SK-N-SH (cell line): ENCODE measurements around the gene S100Z. TPM values are rescaled to one million over a fixed set of nuclear protein-coding genes. Genes with fewer than 3 reads are reported as not detected.

Experiments used
- CTCF ChIA-PET: fragments of 300-600, 350-600 bp; formaldehyde crosslinking; extraction: SDS; loops from one replicate; lab custom pipeline; 2021; lab: Yijun Ruan, JAX
- POLR2A ChIA-PET: fragments of 350-600 bp; sonication (Branson Sonifier 250); formaldehyde crosslinking; extraction: SDS; loops from one replicate; lab custom pipeline; 2020; ENCODE audit warnings: antibody characterized with exemption, inconsistent platforms; lab: Yijun Ruan, JAX
- DNase-seq: peaks from one replicate; pipeline ENCODE4 v3.0.0; 2012
- H2AFZ ChIP-seq: fragments of 200-600 bp; sonication (generic); 2 replicates; pipeline ENCODE4 v1.8.1; 2016; ENCODE audit warnings: antibody characterized with exemption, mild to moderate bottlenecking, low read depth
- H3F3A ChIP-seq: fragments of 200-600 bp; sonication (generic); replicated peaks from 2 replicates; pipeline ENCODE3; 2016; ENCODE audit warnings: antibody characterized with exemption, mild to moderate bottlenecking; ENCODE audit not compliant: insufficient read depth
- H3K27ac ChIP-seq, 2 experiments: fragments of 200-500 bp in 1 of 2; fragments of 200-600 bp in 1 of 2; sonication (Bioruptor generic) in 1 of 2; sonication (generic), shearing (Covaris generic) in 1 of 2; 2 replicates each; pipeline versions ENCODE4 v1.5.1 to v1.6.1; 2014 to 2016; ENCODE audit warnings: low read depth in 2 of 2, inconsistent platforms in 1 of 2, low read length in 1 of 2, mild to moderate bottlenecking in 1 of 2, mixed read lengths in 1 of 2
- H3K27me3 ChIP-seq: fragments of 200-600 bp; sonication (generic), shearing (Covaris generic); 2 replicates; pipeline ENCODE4 v1.6.1; 2016; ENCODE audit warnings: mixed run types; ENCODE audit not compliant: insufficient read depth
- H3K36me3 ChIP-seq, 2 experiments: fragments of 200-500 bp in 1 of 2; fragments of 200-600 bp in 1 of 2; sonication (Bioruptor generic) in 1 of 2; sonication (generic) in 1 of 2; replicated peaks in 1 of 2; 2 replicates each; pipeline versions ENCODE3 to v1.5.1; 2014 to 2016; ENCODE audit warnings: low read length in 1 of 2, mild to moderate bottlenecking in 1 of 2; ENCODE audit not compliant: insufficient read depth in 2 of 2, control insufficient read depth in 1 of 2
- H3K4me1 ChIP-seq, 2 experiments: fragments of 200-500 bp in 1 of 2; fragments of 200-600 bp in 1 of 2; sonication (Bioruptor generic) in 1 of 2; sonication (generic), shearing (Covaris generic) in 1 of 2; 2 replicates each; pipeline versions ENCODE4 v1.5.1 to v1.6.1; 2014 to 2016; ENCODE audit warnings: low read depth in 1 of 2, low read length in 1 of 2, mixed run types in 1 of 2; ENCODE audit not compliant: insufficient read depth in 2 of 2, control insufficient read depth in 1 of 2
- H3K4me2 ChIP-seq: fragments of 200-600 bp; sonication (generic), shearing (Covaris generic); 2 replicates; pipeline ENCODE4 v1.6.1; 2017; ENCODE audit warnings: mixed run types
- H3K4me3 ChIP-seq, 2 experiments: fragments of 200-500 bp in 1 of 2; fragments of 200-600 bp in 1 of 2; sonication (Bioruptor generic) in 1 of 2; sonication (generic), shearing (Covaris generic) in 1 of 2; 2 replicates each; pipeline versions ENCODE4 v1.5.1 to v1.8.1; 2014 to 2016; ENCODE audit warnings: low read depth in 2 of 2, inconsistent platforms in 1 of 2, low read length in 1 of 2, mild to moderate bottlenecking in 1 of 2, mixed read lengths in 1 of 2, moderate library complexity in 1 of 2
- H3K79me2 ChIP-seq: fragments of 200-600 bp; sonication (generic); 2 replicates; pipeline ENCODE4 v1.8.1; 2017; ENCODE audit warnings: mild to moderate bottlenecking; ENCODE audit not compliant: insufficient read depth
- H3K9ac ChIP-seq: fragments of 200-600 bp; sonication (generic); 2 replicates; pipeline ENCODE4 v1.6.1; 2017; ENCODE audit warnings: mixed run types
- H3K9me2 ChIP-seq: fragments of 200-600 bp; sonication (generic); 2 replicates; pipeline ENCODE4 v1.6.1; 2017; ENCODE audit warnings: mixed run types
- H3K9me3 ChIP-seq: fragments of 200-600 bp; sonication (generic); 2 replicates; pipeline ENCODE4 v1.6.1; 2017; ENCODE audit warnings: mixed run types, mild to moderate bottlenecking, moderate library complexity
- H4K20me1 ChIP-seq: fragments of 200-600 bp; sonication (generic); 2 replicates; pipeline ENCODE4 v1.6.1; 2017; ENCODE audit warnings: mild to moderate bottlenecking, mixed run types; ENCODE audit not compliant: insufficient read depth
- CHD2 ChIP-seq: fragments of 150-350 bp; IDR thresholded peaks from 2 replicates; pipeline ENCODE4 v1.6.1; 2018; ENCODE audit warnings: low read length; ENCODE audit not compliant: partially characterized antibody
- EP300 ChIP-seq, 2 experiments: IDR thresholded peaks; 2 replicates each; pipeline versions ENCODE4 v1.4.0 to v1.6.1; 2012; ENCODE audit warnings: borderline replicate concordance in 1 of 2, low read depth in 1 of 2, low read length in 1 of 2
- FOXJ3 ChIP-seq: sonication (generic); formaldehyde crosslinking; IDR thresholded peaks from 2 replicates; pipeline ENCODE4 v1.5.1; 2020; ENCODE audit warnings: mild to moderate bottlenecking, missing genetic modification reagents
- FOXM1 ChIP-seq: IDR thresholded peaks from 2 replicates; pipeline ENCODE4 v1.4.0; 2012; ENCODE audit warnings: low read depth, mild to moderate bottlenecking
- IRF3 ChIP-seq: fragments of 150-350 bp; IDR thresholded peaks from 2 replicates; pipeline ENCODE4 v1.6.1; 2016; ENCODE audit warnings: mild to moderate bottlenecking, low read depth, low read length
- MEF2A ChIP-seq: IDR thresholded peaks from 2 replicates; pipeline ENCODE4 v1.4.0; 2012; ENCODE audit warnings: low read depth, borderline replicate concordance
- NFIC ChIP-seq: IDR thresholded peaks from 2 replicates; pipeline ENCODE4 v1.4.0; 2012; ENCODE audit warnings: borderline replicate concordance
- NRF1 ChIP-seq: IDR thresholded peaks from 2 replicates; pipeline ENCODE4 v1.6.1; 2012; ENCODE audit warnings: low read depth, mild to moderate bottlenecking, low read length
- PBX3 ChIP-seq: IDR thresholded peaks from 2 replicates; pipeline ENCODE4; 2012
- POLR2AphosphoS5 ChIP-seq: IDR thresholded peaks from 2 replicates; pipeline ENCODE4 v1.6.1; 2012; ENCODE audit warnings: low read depth, low read length
- RXRA ChIP-seq: IDR thresholded peaks from 2 replicates; pipeline ENCODE4 v1.4.0; 2012; ENCODE audit warnings: low read depth, mild to moderate bottlenecking, borderline replicate concordance
- SMC3 ChIP-seq: IDR thresholded peaks from 2 replicates; pipeline ENCODE4 v1.6.1; 2012; ENCODE audit warnings: low read depth, low read length, improper control_type of control experiment
- TAF1 ChIP-seq: IDR thresholded peaks from 2 replicates; pipeline ENCODE4 v1.6.1; 2012; ENCODE audit warnings: low read depth, mild to moderate bottlenecking, low read length, moderate library complexity, borderline replicate concordance
- TCF12 ChIP-seq: IDR thresholded peaks from 2 replicates; pipeline ENCODE4 v1.4.0; 2012
- TEAD4 ChIP-seq: IDR thresholded peaks from 2 replicates; pipeline ENCODE4 v1.4.0; 2012; ENCODE audit warnings: mild to moderate bottlenecking, borderline replicate concordance; ENCODE audit not compliant: insufficient read depth
- USF1 ChIP-seq: IDR thresholded peaks from 2 replicates; pipeline ENCODE4 v1.4.0; 2012; ENCODE audit warnings: low read depth, borderline replicate concordance
- WGBS: methylation state at CpG from one replicate; pipeline ENCODE4 v1.1.6; 2017; ENCODE audit warnings: low lambda C conversion rate; 5-methylcytosine and 5-hydroxymethylcytosine counted together
- polyA plus RNA-seq, 3 experiments: library from polyadenylated mRNA; depleted of rRNA; stranded (reverse); fragments of >200 nt; gene quantifications; 2 replicates each; pipeline ENCODE4 v1.2.3, GENCODE V29; 2012
- TF ChIP-seq, protein P1 (sequence below): IDR thresholded peaks from 2 replicates; pipeline ENCODE4 v1.4.0; 2012; ENCODE audit warnings: low read depth
- TF ChIP-seq, protein P2 (sequence below): IDR thresholded peaks from 2 replicates; pipeline ENCODE4 v1.6.1; 2012; ENCODE audit warnings: mild to moderate bottlenecking, low read depth, low read length, moderate library complexity

Gene S100Z
- polyA plus RNA-seq, 1 of the 3 experiments (the other 2 are of a cell fraction), result not detected

GRCh38 chr5:76845890-76846289, 3.9 kb upstream of the S100Z start:
- Histone ChIP-seq H4K20me1 (no peaks in the 10 kb centered on the region), H3K4me1 (no peaks in the 10 kb centered on the region), H3K79me2 (no peaks in the 10 kb centered on the region), H3K4me2 (no peak overlapping the region), H3K27ac (no peak overlapping the region), H3K9ac (no peak overlapping the region), H3K27me3 (no peaks in the 10 kb centered on the region), H3F3A (no peaks in the 10 kb centered on the region), H3K9me2 (no peaks in the 10 kb centered on the region), H3K9me3 (no peaks in the 10 kb centered on the region), H3K4me3 (no peak overlapping the region), H3K36me3 (no peaks in the 10 kb centered on the region), H2AFZ (no peak overlapping the region)
- CTCF ChIA-PET, result interaction anchor here (1.1 kb wide), 1 partner anchor 22 kb away, joined by 4 read pairs; no protein-coding TSS in a partner anchor
- no peak for TF ChIP-seq TEAD4
- TF ChIP-seq NFIC, result no peak
- TF ChIP-seq RXRA, result no peak
- no peak for TF ChIP-seq USF1
- TF ChIP-seq MEF2A, result no peak
- no peak for TF ChIP-seq TAF1
- WGBS, result 81% methylated on average over 3 of the region's 3 CpGs
- POLR2A ChIA-PET, result no interaction called here
- no peak for DNase-seq

DNA sequence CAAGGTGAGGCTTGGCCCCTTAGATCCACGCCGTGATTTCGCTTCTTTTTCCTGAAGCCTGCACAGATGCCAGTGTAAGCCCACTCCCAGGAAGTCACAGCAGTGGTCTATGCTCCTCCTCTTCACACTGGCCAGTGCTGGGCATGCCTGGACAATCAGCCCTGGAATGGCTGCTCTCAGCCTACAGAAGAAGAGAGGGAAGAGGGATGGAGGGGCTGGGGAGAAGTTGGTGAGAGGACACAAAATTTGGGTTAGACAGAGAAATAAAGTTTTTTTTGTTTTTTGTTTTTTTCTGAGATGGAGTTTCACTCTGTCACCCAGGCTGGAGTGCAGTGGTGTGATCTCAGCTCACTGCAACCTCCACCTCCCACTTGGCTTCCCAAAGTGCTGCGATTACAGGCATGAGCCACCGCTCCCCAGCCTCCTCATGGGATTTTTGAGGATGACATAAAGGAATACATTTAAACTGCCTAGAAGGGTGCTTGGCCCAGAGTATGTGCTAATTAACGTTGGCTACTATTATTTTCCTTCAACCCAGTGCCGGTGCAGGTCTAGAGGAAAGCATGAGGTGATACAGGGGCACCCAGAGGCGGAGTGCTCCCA, 830 bp downstream of the S100Z start:
- Histone ChIP-seq H3K27ac (no peak overlapping the region), H3K4me2 (no peak overlapping the region), H3F3A (no peaks in the 10 kb centered on the region), H2AFZ (no peak overlapping the region), H3K4me3 (no peak overlapping the region), H3K79me2 (no peaks in the 10 kb centered on the region), H3K9ac (no peak overlapping the region), H3K27me3 (no peaks in the 10 kb centered on the region), H3K4me1 (no peaks in the 10 kb centered on the region), H3K36me3 (no peaks in the 10 kb centered on the region), H4K20me1 (no peaks in the 10 kb centered on the region), H3K9me3 (no peaks in the 10 kb centered on the region), H3K9me2 (no peaks in the 10 kb centered on the region)
- CTCF ChIA-PET, result no interaction called here
- DNase-seq, result no peak
- TF ChIP-seq CHD2 (no peak), NRF1 (no peak), TEAD4 (no peak), SMC3 (no peak), IRF3 (no peak), TCF12 (no peak), PBX3 (no peak), FOXJ3 (CRISPR knock-in tag) (no peak), FOXM1 (no peak), EP300 (IDR thresholded peaks at IDR 0.05; ENCODE audit: borderline replicate concordance in 1 of 2, low read depth in 1 of 2, low read length in 1 of 2) (no peak), POLR2AphosphoS5 (no peak)
- TF ChIP-seq, protein P1, sequence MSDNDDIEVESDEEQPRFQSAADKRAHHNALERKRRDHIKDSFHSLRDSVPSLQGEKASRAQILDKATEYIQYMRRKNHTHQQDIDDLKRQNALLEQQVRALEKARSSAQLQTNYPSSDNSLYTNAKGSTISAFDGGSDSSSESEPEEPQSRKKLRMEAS, result no peak
- TF ChIP-seq, protein P2, sequence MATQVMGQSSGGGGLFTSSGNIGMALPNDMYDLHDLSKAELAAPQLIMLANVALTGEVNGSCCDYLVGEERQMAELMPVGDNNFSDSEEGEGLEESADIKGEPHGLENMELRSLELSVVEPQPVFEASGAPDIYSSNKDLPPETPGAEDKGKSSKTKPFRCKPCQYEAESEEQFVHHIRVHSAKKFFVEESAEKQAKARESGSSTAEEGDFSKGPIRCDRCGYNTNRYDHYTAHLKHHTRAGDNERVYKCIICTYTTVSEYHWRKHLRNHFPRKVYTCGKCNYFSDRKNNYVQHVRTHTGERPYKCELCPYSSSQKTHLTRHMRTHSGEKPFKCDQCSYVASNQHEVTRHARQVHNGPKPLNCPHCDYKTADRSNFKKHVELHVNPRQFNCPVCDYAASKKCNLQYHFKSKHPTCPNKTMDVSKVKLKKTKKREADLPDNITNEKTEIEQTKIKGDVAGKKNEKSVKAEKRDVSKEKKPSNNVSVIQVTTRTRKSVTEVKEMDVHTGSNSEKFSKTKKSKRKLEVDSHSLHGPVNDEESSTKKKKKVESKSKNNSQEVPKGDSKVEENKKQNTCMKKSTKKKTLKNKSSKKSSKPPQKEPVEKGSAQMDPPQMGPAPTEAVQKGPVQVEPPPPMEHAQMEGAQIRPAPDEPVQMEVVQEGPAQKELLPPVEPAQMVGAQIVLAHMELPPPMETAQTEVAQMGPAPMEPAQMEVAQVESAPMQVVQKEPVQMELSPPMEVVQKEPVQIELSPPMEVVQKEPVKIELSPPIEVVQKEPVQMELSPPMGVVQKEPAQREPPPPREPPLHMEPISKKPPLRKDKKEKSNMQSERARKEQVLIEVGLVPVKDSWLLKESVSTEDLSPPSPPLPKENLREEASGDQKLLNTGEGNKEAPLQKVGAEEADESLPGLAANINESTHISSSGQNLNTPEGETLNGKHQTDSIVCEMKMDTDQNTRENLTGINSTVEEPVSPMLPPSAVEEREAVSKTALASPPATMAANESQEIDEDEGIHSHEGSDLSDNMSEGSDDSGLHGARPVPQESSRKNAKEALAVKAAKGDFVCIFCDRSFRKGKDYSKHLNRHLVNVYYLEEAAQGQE, result no peak
- WGBS, result 92% methylated on average over 8 of the region's 8 CpGs
- POLR2A ChIA-PET, result no interaction called here
